Muscle layer of duodenum (tissue), 2 donors: ENCODE data around the gene ADGRA1.

ENCODE experiments used
- H3K27ac ChIP-seq: one replicate; pipeline ENCODE4 v1.7.0; 2013; ENCODE audit warnings: mild to moderate bottlenecking, low read length
- H3K27me3 ChIP-seq: one replicate; pipeline ENCODE4 v1.7.0; 2013; ENCODE audit warnings: low read depth, mild to moderate bottlenecking, control low read depth, low read length
- H3K36me3 ChIP-seq, 2 donors: one replicate each; pipeline ENCODE4 v1.7.0; 2013; ENCODE audit warnings: low read length in 2 of 2, control low read depth in 1 of 2, mild to moderate bottlenecking in 1 of 2; ENCODE audit not compliant: insufficient read depth in 2 of 2, control insufficient read depth in 1 of 2
- H3K4me1 ChIP-seq, 2 donors: one replicate each; pipeline ENCODE4 v1.7.0; 2013; ENCODE audit warnings: low read length in 2 of 2, mild to moderate bottlenecking in 2 of 2, control low read depth in 1 of 2, moderate library complexity in 1 of 2; ENCODE audit not compliant: insufficient read depth in 2 of 2, control insufficient read depth in 1 of 2
- H3K4me3 ChIP-seq, 2 donors: one replicate each; pipeline ENCODE4 v1.7.0; 2013; ENCODE audit warnings: low read length in 2 of 2, low read depth in 1 of 2, mild to moderate bottlenecking in 1 of 2
- H3K9me3 ChIP-seq, 2 donors: one replicate each; pipeline ENCODE4 v1.7.0; 2013; ENCODE audit warnings: low read length in 2 of 2, control low read depth in 1 of 2, mild to moderate bottlenecking in 1 of 2; ENCODE audit not compliant: control insufficient read depth in 1 of 2
- donor health status: healthy.

Gene ADGRA1, protein sequence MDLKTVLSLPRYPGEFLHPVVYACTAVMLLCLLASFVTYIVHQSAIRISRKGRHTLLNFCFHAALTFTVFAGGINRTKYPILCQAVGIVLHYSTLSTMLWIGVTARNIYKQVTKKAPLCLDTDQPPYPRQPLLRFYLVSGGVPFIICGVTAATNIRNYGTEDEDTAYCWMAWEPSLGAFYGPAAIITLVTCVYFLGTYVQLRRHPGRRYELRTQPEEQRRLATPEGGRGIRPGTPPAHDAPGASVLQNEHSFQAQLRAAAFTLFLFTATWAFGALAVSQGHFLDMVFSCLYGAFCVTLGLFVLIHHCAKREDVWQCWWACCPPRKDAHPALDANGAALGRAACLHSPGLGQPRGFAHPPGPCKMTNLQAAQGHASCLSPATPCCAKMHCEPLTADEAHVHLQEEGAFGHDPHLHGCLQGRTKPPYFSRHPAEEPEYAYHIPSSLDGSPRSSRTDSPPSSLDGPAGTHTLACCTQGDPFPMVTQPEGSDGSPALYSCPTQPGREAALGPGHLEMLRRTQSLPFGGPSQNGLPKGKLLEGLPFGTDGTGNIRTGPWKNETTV

DNA sequence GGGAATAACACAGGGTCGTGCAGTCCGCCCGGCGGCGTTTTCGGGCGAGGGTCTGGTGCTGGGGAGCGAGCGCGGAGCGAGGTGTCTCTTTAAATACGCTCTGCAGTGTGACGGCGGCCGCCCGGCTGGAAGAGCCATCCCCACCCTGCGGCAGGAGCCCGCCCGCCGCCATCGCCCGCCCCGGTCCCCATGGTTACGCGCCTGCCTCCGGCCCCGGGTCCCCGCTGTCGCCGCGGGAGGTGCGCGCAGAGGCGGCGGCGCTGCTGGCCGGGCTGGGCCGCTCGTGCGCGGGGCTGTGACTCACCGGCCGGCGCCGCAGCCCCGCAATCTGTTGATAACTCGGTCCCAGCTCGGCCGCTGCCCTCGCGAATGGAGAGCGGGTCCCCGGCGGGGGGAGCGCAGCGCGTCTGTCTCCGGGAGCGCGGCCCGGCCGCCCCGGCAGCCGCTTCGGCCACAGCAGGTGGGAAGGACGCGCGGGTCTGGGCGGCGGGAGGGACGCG is at the start of gene ADGRA1:
Gene ADGRA1 (plus strand): TSS at position 246 of the 500 bp plus-strand sequence. CDS start 986 bp downstream, outside the sequence.
- Histone ChIP-seq H3K4me1 (peaks cover 0 to 15% of the 10 kb centered on the region in 2 donors), H3K27ac (no peak within 1 kb of the TSS), H3K4me3 (peak within 1 kb of the TSS in 1 of 2 donors; percentile 48), H3K27me3 (peaks cover 8% of the 10 kb centered on the region), H3K36me3 (no peaks in the 10 kb centered on the region), H3K9me3 (no peaks in the 10 kb centered on the region)

- H3K27me3 ChIP-seq: peaks cover 3% of the 10 kb centered on the region
- H3K27ac ChIP-seq: no peak overlapping the region
- no peaks in the 10 kb centered on the region for H3K9me3 ChIP-seq
- H3K4me3 ChIP-seq: no peak overlapping the region
- no peaks in the 10 kb centered on the region for H3K4me1 ChIP-seq
- no peaks in the 10 kb centered on the region for H3K36me3 ChIP-seq
Observed at GRCh38 chr10:133038036-133038823, 49.5 kb upstream of the ADGRA1 start.

GRCh38 chr10:133039107-133039802 is 48.5 kb upstream of the ADGRA1 start:
- no peaks in the 10 kb centered on the region for H3K36me3 ChIP-seq
- no peak overlapping the region for H3K4me3 ChIP-seq
- H3K9me3 ChIP-seq: no peaks in the 10 kb centered on the region
- H3K4me1 ChIP-seq: no peaks in the 10 kb centered on the region
- peaks cover 3% of the 10 kb centered on the region for H3K27me3 ChIP-seq
- no peak overlapping the region for H3K27ac ChIP-seq

DNA sequence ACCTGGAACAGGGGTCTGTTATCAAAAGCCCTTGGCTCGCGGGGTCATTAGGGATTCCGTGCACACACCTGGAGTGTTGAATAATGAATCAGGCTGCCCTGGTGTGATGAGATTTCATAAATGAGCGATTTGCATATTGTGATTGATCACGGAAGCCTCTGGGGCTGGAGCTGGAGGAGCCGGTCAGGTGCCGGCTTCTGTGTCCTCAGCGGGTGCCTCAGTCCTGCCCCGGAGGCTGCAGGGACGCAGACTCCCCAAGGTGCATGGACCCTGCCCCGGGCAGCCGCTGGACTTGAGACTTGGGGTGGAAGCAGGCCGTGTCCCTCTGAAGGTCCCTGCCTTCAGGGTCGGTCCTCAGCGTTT is 47.9 kb upstream of the ADGRA1 start:
- peaks cover 3% of the 10 kb centered on the region for H3K27me3 ChIP-seq

DNA sequence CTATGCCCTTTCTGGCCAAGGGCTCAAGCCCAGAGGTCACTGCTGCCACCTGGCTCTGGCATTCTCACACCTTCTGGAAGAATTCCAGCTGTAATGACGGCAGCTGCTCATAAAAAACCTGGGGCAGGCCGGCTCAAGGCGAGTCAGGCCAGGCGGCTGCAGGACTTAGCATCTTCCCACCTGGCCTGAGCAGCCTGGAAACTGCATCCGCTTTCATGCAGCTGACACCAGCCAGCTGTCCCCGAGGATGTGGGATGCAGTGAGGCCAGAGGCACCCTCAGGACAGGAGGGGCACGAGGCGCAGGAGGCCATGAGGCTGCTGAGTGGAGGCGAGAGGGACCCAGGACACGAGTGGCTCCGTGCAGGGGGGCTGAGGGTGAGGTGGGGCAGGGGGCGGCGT is 47.5 kb upstream of the ADGRA1 start:
- no peaks in the 10 kb centered on the region for H3K4me1 ChIP-seq
- H3K36me3 ChIP-seq: no peaks in the 10 kb centered on the region
- H3K4me3 ChIP-seq: no peak overlapping the region
- no peaks in the 10 kb centered on the region for H3K9me3 ChIP-seq
- H3K27ac ChIP-seq: no peak overlapping the region
- peaks cover 3% of the 10 kb centered on the region for H3K27me3 ChIP-seq

More for the DNA sequence above, 47.9 kb upstream of the ADGRA1 start:
- H3K36me3 ChIP-seq: no peaks in the 10 kb centered on the region
- H3K9me3 ChIP-seq: no peaks in the 10 kb centered on the region
- no peak overlapping the region for H3K4me3 ChIP-seq
- no peaks in the 10 kb centered on the region for H3K4me1 ChIP-seq
- no peak overlapping the region for H3K27ac ChIP-seq

DNA sequence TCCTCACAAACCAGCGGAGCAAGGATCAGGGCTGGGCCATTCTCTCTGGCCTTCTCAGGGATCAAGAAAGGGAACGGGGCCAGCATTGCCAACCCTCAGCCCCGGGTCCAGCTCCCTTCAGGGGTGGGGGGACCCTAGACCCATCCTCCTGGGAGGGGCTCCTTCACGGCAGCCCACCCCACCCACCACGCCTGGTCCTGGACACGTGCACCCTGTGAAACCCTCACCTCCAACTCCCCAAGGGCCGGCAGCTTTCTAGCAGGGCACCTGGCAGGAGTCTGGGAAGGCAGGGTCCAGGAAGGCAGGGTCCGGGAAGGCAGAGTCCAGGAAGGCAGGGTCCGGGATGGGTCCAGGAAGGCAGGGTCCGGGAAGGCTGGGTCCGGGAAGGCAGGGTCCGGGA is 46.6 kb upstream of the ADGRA1 start:
- Histone ChIP-seq H3K9me3 (no peaks in the 10 kb centered on the region), H3K27me3 (peaks cover 2% of the 10 kb centered on the region), H3K27ac (no peak overlapping the region), H3K4me3 (no peak overlapping the region), H3K36me3 (no peaks in the 10 kb centered on the region), H3K4me1 (no peaks in the 10 kb centered on the region)

GRCh38 chr10:133042061-133042460 is 45.7 kb upstream of the ADGRA1 start:
- Histone ChIP-seq H3K36me3 (no peaks in the 10 kb centered on the region), H3K27ac (no peak overlapping the region), H3K9me3 (no peaks in the 10 kb centered on the region), H3K27me3 (no peaks in the 10 kb centered on the region), H3K4me3 (no peak overlapping the region), H3K4me1 (no peaks in the 10 kb centered on the region)

- Histone ChIP-seq H3K9me3 (no peaks in the 10 kb centered on the region), H3K27me3 (no peaks in the 10 kb centered on the region), H3K27ac (no peak overlapping the region), H3K36me3 (no peaks in the 10 kb centered on the region), H3K4me1 (no peaks in the 10 kb centered on the region), H3K4me3 (no peak overlapping the region)
Observed at GRCh38 chr10:133042816-133043215, 44.9 kb upstream of the ADGRA1 start.

DNA sequence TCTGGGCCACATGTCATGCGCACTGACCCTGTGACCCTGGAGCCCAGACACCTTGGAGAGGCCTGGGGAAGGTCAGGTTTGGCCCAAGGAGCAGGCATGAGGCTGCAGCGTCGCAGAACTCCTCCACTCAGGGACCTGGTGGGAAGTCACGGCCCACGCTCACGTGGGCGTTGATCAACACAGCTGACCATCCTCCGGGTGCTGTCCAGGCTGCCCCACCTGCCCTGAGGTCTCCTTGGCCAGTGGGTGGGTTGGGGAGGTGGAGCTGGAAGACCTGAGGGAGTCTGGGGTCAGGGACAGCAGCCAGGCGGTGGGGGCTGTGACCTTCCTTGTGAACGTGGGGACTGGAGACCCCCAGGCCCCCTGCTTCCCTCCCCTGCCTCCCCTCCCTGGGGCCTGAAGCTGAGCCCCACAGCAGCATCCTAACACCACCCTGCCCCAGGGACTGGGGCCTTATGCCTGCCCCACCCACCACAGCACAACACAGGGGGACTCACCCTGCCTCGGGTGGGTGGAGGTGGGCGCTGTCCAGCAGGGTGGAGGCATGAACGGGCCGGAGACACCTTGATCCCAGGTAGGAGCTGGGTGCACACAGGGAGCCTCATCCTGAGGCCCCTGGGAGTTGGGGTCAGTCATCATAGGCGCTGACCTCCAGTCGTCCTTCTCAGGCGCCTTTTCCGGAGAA is 44.0 kb upstream of the ADGRA1 start:
- no peaks in the 10 kb centered on the region for H3K36me3 ChIP-seq
- no peaks in the 10 kb centered on the region for H3K4me1 ChIP-seq
- H3K27me3 ChIP-seq: no peaks in the 10 kb centered on the region
- H3K4me3 ChIP-seq: no peak overlapping the region
- H3K27ac ChIP-seq: no peak overlapping the region
- no peaks in the 10 kb centered on the region for H3K9me3 ChIP-seq

DNA sequence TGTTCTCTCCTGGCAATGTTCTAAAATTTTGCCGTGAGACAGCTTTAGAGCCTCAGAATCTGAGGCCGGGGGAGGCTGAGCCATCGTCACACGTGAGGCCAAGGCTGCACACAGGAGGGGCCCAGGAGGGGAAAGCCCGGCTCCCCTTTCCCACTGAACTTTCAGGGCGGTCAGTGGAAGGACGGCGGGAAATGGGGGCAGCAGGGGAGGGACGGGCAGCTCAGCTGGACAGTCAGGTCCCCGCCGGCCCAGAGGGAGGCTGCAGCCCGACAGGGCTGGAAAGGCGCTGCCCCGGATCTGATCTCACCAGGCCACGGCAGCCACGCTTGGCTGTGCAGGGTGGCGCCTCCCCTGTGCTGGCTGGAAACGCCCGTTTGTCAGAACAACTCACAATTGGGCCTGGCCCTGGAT is 43.3 kb upstream of the ADGRA1 start:
- Histone ChIP-seq H3K27ac (no peak overlapping the region), H3K9me3 (no peaks in the 10 kb centered on the region), H3K4me1 (no peaks in the 10 kb centered on the region), H3K4me3 (no peak overlapping the region), H3K27me3 (no peaks in the 10 kb centered on the region), H3K36me3 (no peaks in the 10 kb centered on the region)
